Chondrocyte (in vitro differentiated cells): ENCODE measurements around the gene IGSF6. TPM values are rescaled to one million over a fixed set of nuclear protein-coding genes. Genes with fewer than 3 reads are reported as not detected.

ENCODE experiments used
- DNase-seq: peaks from one replicate; pipeline ENCODE4 v3.0.0; 2021; ENCODE audit warnings: mixed read lengths, low spot score
- H3K27ac Mint-ChIP-seq: one replicate; pipeline ENCODE4 v1.8.0; 2021; ENCODE audit warnings: mild to moderate bottlenecking, moderate library complexity, mixed read lengths; ENCODE audit not compliant: unreplicated experiment
- H3K27me3 Mint-ChIP-seq: 2 replicates; pipeline ENCODE4 v1.8.0; 2021; ENCODE audit warnings: low read depth, mixed read lengths
- H3K36me3 Mint-ChIP-seq: 2 replicates; pipeline ENCODE4 v1.8.0; 2021; ENCODE audit warnings: low read depth, mixed read lengths
- H3K4me1 Mint-ChIP-seq: 2 replicates; pipeline ENCODE4 v1.8.0; 2021; ENCODE audit warnings: low read depth, mild to moderate bottlenecking, mixed read lengths
- H3K4me3 Mint-ChIP-seq: one replicate; pipeline ENCODE4 v1.8.0; 2021; ENCODE audit warnings: mild to moderate bottlenecking, moderate library complexity, mixed read lengths; ENCODE audit not compliant: unreplicated experiment
- H3K9me3 Mint-ChIP-seq: 2 replicates; pipeline ENCODE4 v1.8.0; 2021; ENCODE audit warnings: low read depth, mixed read lengths
- total RNA-seq: library from RNA; stranded (reverse); gene quantifications from 3 replicates; pipeline ENCODE4 v1.2.1, GENCODE V29; 2021
- TF ChIP-seq, protein P1 (sequence below): fragments of 200-600 bp; sonication (generic); IDR thresholded peaks from 2 replicates; pipeline ENCODE4 v1.5.0; 2021; ENCODE audit warnings: antibody characterized with exemption, mild to moderate bottlenecking, moderate library complexity

The IGSF6 gene
- total RNA-seq, 1 donor from 2014 or later: not detected

DNA sequence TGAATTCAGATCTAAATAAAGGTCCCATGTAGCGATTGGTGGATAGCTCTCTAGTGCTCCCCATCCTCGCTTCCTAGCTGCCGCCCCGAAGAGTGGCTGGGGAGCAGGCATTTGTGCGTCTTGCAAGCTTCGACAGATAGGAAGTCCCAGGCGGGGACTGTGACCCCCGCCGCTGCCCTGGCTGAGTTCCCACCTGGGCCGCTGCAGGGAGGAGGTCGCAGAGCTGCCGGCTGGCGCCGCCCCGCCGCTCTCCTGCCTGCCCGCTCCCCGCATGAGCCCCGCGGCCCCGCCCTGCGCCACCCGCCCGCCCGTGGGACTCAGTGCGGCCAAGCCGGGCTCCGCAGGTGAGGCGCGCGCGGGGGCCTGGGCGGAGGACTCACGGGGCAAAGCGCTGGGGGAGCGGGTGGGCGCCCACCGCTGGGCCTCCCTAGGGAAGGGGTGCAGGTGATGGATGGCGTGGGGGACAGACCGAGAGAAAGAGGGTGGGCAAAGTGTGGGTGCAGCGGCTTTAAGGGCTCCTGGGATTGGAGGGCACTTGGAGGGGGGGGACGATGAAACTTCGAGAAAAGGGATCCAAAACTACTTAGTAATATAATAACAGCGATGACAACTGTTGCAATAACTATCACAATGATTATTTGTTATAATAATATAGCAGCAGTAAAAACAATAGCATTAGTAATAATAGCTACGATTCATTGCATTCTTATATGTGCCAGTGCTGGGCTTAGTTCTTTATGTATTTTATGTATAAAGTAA, 11.7 kb upstream of the IGSF6 start, which contains the start of gene OTOA:
Gene OTOA, plus strand, starts transcription at position 80 of the 759 bp plus-strand sequence. CDS start 14,547 bp downstream, outside the sequence.
- Mint-ChIP-seq H3K27me3 (no peaks in the 10 kb centered on the region), H3K36me3 (no peaks in the 10 kb centered on the region), H3K4me3 (no peak within 1 kb of the TSS), H3K27ac (no peak within 1 kb of the TSS), H3K4me1 (no peaks in the 10 kb centered on the region), H3K9me3 (no peaks in the 10 kb centered on the region)
- no peak for DNase-seq
- TF ChIP-seq, protein P1, sequence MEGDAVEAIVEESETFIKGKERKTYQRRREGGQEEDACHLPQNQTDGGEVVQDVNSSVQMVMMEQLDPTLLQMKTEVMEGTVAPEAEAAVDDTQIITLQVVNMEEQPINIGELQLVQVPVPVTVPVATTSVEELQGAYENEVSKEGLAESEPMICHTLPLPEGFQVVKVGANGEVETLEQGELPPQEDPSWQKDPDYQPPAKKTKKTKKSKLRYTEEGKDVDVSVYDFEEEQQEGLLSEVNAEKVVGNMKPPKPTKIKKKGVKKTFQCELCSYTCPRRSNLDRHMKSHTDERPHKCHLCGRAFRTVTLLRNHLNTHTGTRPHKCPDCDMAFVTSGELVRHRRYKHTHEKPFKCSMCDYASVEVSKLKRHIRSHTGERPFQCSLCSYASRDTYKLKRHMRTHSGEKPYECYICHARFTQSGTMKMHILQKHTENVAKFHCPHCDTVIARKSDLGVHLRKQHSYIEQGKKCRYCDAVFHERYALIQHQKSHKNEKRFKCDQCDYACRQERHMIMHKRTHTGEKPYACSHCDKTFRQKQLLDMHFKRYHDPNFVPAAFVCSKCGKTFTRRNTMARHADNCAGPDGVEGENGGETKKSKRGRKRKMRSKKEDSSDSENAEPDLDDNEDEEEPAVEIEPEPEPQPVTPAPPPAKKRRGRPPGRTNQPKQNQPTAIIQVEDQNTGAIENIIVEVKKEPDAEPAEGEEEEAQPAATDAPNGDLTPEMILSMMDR: no peak

DNA sequence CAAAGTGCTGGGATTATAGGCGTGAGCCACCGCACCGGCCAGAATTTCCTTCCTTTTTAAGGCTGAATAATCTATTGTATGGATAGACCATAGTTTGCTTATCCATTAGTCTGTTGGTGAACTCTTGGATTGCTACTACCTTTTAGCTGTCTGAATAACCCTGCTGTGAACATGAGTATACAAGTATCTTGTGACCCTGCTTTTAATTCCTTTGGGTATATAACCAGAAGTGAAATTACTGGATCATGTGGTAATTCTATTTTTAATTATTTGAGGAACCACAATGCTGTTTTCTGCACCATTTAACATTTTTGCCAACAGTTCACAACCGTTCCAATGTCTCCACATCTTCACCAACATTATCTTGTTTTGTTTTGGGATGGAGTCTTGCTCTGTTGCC, 6.7 kb upstream of the IGSF6 start:
- Mint-ChIP-seq H3K4me1 (peaks cover 10% of the 10 kb centered on the region), H3K4me3 (no peak overlapping the region), H3K9me3 (no peaks in the 10 kb centered on the region), H3K27me3 (no peaks in the 10 kb centered on the region), H3K36me3 (peaks cover 6% of the 10 kb centered on the region), H3K27ac (no peak overlapping the region)
- TF ChIP-seq, protein P1: no peak
- DNase-seq: no peak

DNA sequence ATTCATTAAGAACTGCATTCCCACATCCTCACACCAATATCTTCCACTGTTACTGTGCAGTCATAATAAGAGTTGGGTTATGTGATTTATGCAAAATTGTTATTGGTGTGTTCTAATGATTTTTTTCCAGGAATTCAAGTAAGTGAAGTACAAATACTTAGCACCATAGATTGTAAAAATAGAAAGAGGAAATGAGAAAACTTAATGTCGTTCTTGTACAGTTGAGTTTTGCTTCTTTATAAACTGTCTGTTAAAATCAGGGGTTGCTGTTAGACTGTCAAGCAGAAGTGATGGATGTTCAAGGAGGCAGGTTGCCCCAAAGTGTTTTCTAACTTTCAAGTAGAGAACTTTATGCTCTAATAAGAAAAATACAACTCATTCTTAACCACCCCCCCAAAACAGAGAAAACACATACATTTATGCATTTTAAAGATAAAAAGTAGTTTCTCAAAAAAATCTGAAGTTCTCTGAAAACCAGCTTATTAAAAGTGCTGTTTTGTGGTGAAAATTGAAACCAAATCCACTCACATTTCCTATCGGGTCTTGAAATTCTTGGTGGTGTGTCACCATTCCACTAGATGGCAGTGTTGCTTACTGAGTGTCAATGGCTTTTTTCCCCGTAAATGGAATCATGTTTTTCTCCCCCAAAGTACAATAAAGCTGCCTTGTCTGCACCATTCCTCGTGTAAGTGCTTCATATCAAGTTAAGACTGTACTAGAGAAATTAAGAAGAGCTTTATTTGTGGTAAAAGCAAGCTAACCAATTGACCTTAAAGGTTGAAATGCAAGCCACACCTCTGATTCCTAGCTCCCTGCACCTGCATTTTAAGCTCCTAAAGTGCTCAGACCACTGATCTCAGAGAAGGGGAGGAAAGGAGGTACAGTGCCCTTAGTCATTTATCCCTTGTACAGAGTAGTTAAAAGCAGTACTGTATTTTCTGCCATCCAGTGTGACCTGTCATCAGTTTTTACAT, 4.7 kb upstream of the IGSF6 start:
- H3K4me1 Mint-ChIP-seq: peaks cover 10% of the 10 kb centered on the region
- DNase-seq: no peak
- no peaks in the 10 kb centered on the region for H3K27me3 Mint-ChIP-seq
- H3K27ac Mint-ChIP-seq: no peak overlapping the region
- H3K9me3 Mint-ChIP-seq: no peaks in the 10 kb centered on the region
- peaks cover 6% of the 10 kb centered on the region for H3K36me3 Mint-ChIP-seq
- H3K4me3 Mint-ChIP-seq: no peak overlapping the region
- TF ChIP-seq, protein P1: peak; percentile 96

DNA sequence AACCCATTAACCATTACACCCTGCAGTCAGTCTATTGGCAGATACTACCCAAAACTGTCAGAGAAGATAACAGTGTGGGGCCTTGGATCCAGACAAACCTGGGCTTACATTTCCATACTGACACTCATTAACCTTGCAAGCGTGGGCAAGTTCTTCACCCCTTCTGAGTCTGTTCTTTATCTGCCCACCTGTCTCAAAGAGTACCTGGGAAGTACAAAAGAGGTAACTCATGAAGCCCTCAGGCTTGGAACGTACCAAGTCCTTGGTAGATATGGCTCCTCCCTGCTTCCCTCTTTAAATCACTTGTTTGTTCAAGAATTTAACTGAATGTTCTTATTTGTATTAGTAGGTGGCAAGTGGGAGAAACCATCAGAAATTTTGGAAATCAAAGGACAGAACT, 2.5 kb upstream of the IGSF6 start:
- DNase-seq: no peak
- peaks cover 6% of the 10 kb centered on the region for H3K36me3 Mint-ChIP-seq
- no peaks in the 10 kb centered on the region for H3K9me3 Mint-ChIP-seq
- H3K4me1 Mint-ChIP-seq: peaks cover 10% of the 10 kb centered on the region
- H3K4me3 Mint-ChIP-seq: no peak overlapping the region
- no peaks in the 10 kb centered on the region for H3K27me3 Mint-ChIP-seq
- H3K27ac Mint-ChIP-seq: no peak overlapping the region
- TF ChIP-seq, protein P1: no peak

DNA sequence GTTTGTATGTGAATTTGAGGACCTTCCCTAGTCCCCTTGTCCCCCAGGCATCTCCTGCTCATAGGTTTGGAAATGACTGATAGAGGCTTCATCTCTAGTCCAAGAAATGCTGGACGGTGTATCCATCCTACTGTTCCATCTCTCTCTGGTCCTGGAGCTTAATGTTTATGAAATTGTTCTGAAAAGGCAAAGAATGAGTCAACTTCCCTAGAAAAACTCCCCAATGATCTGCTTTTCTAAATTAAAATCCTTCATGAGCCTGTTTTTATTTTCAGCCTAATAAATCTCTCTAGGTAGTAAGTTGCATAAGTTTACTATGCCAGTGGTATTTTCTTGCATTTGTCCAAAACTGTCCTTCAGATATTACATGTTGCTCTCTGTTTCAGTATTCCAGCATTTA, 2.1 kb upstream of the IGSF6 start:
- Mint-ChIP-seq H3K36me3 (peaks cover 6% of the 10 kb centered on the region), H3K27me3 (no peaks in the 10 kb centered on the region), H3K27ac (no peak overlapping the region), H3K4me3 (no peak overlapping the region), H3K4me1 (peaks cover 10% of the 10 kb centered on the region), H3K9me3 (no peaks in the 10 kb centered on the region)
- no peak for DNase-seq
- TF ChIP-seq, protein P1: no peak
